OCI-M1 (cell line): Measurements from ENCODE around the gene GSC2.

ENCODE experiments used
- DNase-seq: peaks from one replicate; lab custom pipeline; 2025; lab: John Stamatoyannopoulos, UW

GSC2 gene, protein sequence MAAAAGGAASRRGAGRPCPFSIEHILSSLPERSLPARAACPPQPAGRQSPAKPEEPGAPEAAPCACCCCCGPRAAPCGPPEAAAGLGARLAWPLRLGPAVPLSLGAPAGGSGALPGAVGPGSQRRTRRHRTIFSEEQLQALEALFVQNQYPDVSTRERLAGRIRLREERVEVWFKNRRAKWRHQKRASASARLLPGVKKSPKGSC

GRCh38 chr22:19149991-19150390 lies at the start of gene GSC2:
TSS of gene GSC2 (minus strand) at chr22:19150292. CDS start at chr22:19150283, 9 bp downstream.
- no peak for DNase-seq

DNA sequence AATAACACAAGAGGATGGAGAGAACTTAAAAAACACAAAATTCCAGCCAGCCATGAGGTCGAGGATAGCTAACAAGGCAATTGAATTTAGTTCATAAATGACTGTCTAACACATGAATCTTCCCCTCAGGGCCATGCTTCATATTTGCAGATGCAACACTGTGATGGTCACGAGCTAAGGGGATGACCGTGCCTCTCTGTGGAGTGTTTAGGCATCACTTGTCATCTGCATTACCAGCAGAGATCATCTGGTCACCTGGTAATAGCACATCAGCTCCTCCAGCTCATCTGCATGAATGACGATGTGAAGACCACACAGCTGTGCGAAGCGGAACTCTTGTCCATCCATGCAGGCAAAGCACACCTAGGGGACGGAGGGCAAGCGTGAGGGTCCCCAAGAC lies 49.4 kb upstream of the GSC2 start:
- DNase-seq, result no peak

DNA sequence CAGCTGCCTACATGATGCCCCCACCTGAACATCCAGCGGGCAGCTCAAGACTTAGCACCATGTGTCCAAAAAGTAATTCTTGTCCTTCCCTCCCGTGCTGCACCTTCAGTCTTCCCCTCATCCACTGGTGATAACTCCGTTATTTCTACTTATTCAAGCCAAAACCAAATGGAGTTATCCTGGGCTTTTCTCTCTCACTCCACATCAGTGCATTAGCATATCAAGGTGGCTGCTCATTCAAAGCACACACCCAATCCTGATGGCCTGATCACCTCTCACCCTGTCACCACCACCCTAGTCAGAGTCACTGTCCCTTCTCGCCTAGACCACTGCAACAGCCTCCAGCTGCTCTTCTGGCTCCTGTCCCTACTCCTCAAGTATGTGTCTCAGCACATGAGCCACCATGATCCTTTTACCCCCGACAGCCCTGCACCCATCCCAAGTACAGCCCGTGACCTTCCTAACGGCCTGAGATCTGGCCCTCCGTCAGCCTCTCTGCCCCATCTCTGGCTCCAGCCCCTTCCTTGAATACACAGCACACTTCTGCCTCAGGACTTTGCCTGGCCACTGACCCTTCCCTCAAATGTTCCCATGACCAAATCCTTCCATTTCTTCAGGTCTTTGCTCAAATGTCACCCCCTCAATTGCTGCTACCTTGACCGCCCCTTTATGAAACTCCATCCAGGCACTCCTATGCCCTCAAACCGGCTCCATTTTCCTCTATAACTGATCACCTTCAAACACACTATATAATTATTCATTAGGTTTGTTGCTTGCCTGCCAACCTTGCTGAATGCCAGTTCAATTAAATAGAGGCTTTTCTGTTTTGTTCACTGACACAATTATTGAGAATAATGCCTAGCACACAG lies 48.1 kb upstream of the GSC2 start:
- no peak for DNase-seq

DNA sequence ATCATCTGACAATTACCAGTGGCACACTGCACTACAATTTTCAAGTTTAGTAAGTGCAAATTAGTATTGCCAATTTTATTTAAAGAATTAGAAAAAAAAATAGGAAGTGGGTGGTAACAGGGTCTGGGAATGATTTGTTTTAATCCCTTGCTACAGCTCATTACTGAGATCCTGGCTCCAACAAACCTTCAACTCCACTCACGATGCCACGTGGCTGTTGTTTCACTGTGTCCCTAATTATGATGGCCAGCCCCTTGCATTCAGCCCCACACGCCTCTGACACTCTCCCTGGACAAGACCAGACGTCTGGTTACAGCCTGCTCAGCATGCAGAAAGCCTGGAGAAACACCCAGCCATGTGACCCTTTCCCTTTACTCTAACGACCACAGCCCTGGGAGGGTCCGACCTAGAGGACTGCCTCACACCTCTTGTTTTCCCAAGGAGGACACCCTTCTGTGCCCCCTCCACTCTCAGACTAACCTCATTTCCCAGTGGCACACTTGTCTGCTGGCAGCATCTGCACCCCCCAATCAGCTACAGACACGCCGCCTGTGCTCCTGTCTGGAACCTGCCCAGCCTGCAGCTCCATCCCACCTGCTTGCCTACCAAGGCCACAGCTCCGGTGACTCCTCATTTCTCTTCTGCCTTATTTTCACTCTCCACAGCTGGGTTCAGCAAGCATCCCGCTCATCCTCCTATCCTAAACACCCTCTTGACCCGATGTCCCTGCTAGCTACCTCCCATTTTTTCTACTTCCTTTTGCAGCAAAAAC lies 46.9 kb upstream of the GSC2 start:
- no peak for DNase-seq

- no peak for DNase-seq
These were observed 46.0 kb upstream of the GSC2 start for GRCh38 chr22:19195796-19196731.

GRCh38 chr22:19194766-19195536 lies 44.9 kb upstream of the GSC2 start:
- no peak for DNase-seq

GRCh38 chr22:19193879-19194278 lies 43.8 kb upstream of the GSC2 start:
- no peak for DNase-seq

GRCh38 chr22:19187716-19188563 lies 37.8 kb upstream of the GSC2 start:
- no peak for DNase-seq

- no peak for DNase-seq
These were observed 34.3 kb upstream of the GSC2 start for GRCh38 chr22:19184276-19184997.

DNA sequence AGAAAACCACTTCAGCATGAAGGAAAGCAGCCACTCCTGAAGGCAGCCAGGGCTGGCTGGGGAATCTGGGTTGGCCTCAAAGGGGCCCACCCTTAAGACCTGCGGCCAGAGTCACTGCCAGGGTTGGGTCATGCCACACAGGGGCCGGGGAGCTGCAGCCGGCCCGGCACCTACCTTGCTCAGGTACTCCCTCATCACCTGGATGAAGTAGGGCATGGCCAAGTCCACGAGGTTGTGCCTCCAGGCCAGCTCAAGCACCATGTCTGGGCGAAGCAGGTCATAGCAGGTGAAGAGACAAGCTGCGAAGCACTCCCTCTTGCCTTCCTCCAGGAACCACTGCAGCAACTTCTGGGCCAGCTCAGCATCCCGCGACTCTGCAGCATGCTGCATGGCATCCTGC lies 33.1 kb upstream of the GSC2 start:
- no peak for DNase-seq

- no peak for DNase-seq
These were observed 32.5 kb upstream of the GSC2 start for GRCh38 chr22:19182472-19183157.

DNA sequence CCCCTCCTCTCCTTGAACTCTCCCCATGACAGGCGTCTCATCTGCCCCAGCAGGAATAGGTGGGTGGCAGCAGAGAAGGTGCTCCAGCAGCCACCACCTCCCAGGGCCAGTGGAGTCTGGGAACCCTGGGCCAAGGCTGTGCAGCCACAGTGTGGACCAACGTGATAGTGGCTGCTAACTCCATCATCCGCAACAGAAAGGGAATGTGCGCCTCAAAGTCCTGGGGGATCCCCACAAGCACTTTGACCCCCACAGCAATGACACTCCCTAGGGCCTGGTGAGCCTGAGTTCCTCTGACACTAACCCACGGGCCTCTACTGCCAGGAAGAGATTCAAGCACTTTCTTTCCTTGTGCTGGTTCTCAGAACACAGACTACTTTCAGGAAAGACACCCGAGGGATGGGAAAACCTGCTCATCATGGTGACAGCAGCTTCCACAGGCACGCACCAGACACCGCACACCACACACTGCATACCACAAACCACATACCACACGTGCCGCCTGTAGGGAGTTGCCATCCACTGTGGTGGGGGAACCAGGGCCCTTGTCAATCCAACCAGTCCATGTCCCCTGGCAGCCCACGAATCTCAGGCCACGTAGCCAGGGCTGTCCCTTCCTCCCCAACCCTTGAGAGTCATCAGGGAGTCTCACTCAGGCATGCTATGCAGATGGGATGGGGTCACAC lies 31.8 kb upstream of the GSC2 start:
- peak; percentile 25 for DNase-seq

DNA sequence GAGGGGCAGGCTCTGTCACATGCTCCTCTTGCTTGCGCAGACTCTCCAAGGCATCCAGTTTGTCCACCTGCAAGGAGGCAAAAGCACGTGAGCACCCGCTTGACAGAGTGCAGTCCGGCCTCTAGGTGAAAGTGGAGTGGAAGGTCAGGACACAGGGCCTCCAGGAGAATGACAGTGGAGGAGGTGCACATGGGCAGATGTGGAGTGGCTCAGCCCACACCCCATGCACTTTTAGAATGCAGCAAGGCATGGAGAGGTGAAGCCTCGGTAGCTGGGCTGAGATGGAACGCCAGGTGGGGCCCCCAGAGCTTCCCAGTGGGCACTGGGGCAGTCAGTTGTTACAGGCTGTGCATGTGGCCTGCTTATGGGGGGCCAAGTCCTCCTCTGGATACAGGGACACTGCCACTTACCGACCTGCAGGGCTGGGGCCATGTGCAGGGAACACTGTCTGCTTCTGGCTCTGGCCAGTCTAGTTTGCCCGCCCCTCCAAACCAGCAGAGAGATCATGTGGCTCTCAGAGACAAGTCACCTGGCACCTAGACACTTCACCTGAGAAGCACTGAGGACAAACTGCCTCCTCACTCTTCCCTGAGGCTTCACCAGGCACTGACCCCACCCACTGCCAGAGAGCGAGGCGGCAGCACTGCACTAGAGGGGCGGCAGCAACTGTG lies 30.8 kb upstream of the GSC2 start:
- no peak for DNase-seq

- DNase-seq, result no peak
These were observed 30.1 kb upstream of the GSC2 start for GRCh38 chr22:19180234-19180633.

DNA sequence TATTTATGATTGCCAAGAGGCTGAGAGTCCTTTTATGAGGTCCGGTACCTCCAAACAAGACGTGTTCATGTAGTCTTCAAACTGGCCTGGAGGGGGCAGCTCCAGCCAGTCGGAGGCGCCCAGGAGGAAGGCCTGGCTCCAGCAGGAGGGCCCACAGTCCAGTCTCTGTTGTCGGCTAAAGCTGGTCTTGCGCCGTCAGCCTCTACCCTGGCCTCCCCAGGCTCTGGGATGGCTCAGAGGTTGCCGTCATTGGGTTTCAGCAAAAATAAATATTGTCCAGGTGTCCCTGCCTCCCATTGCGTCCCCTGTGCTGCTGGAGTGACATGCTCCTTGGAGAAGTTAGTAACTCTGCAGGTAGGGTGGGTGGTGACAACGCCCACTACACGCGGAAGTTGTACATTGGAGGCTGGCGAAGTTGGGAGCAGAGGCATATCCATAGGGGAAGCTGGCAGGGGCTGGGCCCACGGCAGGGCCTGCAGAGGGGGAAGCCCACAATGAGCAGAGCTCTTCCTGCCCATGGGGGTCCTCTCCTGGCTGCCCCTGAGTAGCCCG lies 29.5 kb upstream of the GSC2 start:
- peak; percentile 91 for DNase-seq

- peak; percentile 95 for DNase-seq
These were observed 28.8 kb upstream of the GSC2 start, which contains the start of gene SLC25A1 for GRCh38 chr22:19178657-19179496. TSS of gene SLC25A1 (minus strand) at chr22:19178736. CDS start at chr22:19178673, 63 bp downstream.
